Prostate gland (tissue), 2 donors: ENCODE data around the gene PGM5. TPM values are rescaled to one million over a fixed set of nuclear protein-coding genes. Genes with fewer than 3 reads are reported as not detected.

Experiments
- total RNA-seq, 2 donors: library from RNA; depleted of rRNA; stranded (reverse); fragments of >200 nt; gene quantifications; one replicate each; pipeline ENCODE4 v1.1.0, GENCODE V29; 2016

The PGM5 gene
- total RNA-seq, 2 donors from 2014 or later: 96.5 to 99.6 TPM

Other genes with a start within 250 kb of the PGM5 start
- 10 to 100 TPM; 12.3 to 41.5 TPM for gene ZNG1C, start 114.6 kb upstream of the PGM5 start, total RNA-seq
- not detected for gene FOXD4L3, start 53.7 kb upstream of the PGM5 start, total RNA-seq
- not detected for gene TMEM252, start 184.3 kb downstream of the PGM5 start, total RNA-seq